ENCODE data around the gene OR6K3. TPM values are rescaled to one million over a fixed set of nuclear protein-coding genes. Genes with fewer than 3 reads are reported as not detected.

OR6K3 gene
- total and polyA plus RNA-seq, 12 donors, result not detected

DNA sequence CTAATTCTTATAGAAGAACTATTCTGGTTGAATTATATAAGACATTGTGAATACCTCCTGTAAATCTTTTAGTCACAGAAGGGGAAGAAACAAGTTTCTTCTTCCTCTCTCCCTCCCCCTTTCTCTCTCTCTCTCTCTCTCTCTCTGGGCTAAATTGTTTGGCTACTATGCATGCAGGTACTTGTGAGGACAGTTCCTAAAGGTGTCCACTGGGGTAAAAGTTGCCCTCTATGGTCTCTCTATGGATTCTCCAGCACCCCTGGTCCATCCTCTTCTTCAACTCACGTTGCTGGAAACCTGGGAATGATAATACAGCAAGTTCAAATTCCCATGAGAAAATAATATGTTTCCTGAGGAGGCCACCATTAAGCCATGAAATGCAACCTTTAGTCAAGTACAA lies 5.8 kb downstream of the OR6K3 start:
- Histone ChIP-seq H3K4me1 (no peaks in the 10 kb centered on the region), H3K27ac (no peak overlapping the region), H3K27me3 (no peaks in the 10 kb centered on the region), H3K9me3 (no peaks in the 10 kb centered on the region), H3K36me3 (no peaks in the 10 kb centered on the region), H3K4me3 (no peak overlapping the region)
- no peak for DNase-seq
- whole genome bisulfite sequencing, 2 donors, result 42 to 50% methylated on average over 1 of the region's 1 CpG
- intact Hi-C loops (cut with DNase I), result no loop called here
- TF ChIP-seq, protein P1, sequence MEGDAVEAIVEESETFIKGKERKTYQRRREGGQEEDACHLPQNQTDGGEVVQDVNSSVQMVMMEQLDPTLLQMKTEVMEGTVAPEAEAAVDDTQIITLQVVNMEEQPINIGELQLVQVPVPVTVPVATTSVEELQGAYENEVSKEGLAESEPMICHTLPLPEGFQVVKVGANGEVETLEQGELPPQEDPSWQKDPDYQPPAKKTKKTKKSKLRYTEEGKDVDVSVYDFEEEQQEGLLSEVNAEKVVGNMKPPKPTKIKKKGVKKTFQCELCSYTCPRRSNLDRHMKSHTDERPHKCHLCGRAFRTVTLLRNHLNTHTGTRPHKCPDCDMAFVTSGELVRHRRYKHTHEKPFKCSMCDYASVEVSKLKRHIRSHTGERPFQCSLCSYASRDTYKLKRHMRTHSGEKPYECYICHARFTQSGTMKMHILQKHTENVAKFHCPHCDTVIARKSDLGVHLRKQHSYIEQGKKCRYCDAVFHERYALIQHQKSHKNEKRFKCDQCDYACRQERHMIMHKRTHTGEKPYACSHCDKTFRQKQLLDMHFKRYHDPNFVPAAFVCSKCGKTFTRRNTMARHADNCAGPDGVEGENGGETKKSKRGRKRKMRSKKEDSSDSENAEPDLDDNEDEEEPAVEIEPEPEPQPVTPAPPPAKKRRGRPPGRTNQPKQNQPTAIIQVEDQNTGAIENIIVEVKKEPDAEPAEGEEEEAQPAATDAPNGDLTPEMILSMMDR (IDR thresholded peaks at IDR 0.05), result no peak
- ATAC-seq, result no peak

DNA sequence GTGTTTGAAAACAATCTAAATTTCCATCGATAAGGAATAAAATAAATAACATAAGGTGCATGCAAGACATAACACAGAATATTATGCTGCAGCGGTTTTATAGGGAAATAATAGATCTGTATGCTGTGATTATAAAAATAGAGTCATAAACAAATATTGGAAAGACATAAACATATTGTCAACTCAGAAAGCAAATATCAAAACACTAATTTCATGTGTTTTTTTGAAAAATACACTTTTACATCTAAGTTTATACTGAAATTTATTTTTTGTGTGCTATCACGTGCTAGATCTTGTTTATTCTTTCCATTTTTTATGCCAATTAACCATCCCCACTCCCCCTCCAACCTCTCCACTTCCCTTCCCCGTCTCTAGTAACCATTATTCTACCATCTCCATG lies 9.4 kb downstream of the OR6K3 start:
- Histone ChIP-seq H3K4me3 (no peak overlapping the region), H3K27me3 (no peaks in the 10 kb centered on the region), H3K36me3 (no peaks in the 10 kb centered on the region), H3K27ac (no peak overlapping the region), H3K9me3 (no peaks in the 10 kb centered on the region), H3K4me1 (no peaks in the 10 kb centered on the region)
- ATAC-seq, result no peak
- 68 to 71% methylated on average over 4 of the region's 4 CpGs for WGBS, 2 donors
- TF ChIP-seq, protein P1 (IDR thresholded peaks at IDR 0.05), result no peak
- no peak for DNase-seq
- intact Hi-C loops (cut with DNase I), result no loop called here

DNA sequence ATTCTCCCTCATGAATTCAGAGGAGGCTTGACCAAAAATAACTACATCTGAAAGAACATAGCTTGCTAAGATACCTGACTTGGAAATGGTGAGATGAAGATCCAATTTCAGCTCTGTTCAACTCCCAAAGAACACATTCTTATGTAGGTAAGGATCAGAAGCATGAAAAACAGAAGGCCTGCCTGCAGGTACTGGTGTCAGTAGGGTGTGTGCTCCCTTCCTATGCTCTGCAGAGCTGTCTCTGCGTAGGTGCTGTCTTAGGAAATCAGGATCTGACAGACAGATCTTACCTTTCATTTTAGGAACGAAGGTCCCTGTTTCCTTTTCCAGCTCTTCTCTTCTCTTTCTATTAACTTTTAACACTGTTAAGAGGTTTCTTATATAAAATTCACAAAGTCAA lies 14.4 kb downstream of the OR6K3 start:
- Histone ChIP-seq H3K27ac (no peak overlapping the region), H3K36me3 (no peaks in the 10 kb centered on the region), H3K4me3 (no peak overlapping the region), H3K4me1 (no peaks in the 10 kb centered on the region), H3K9me3 (no peaks in the 10 kb centered on the region), H3K27me3 (no peaks in the 10 kb centered on the region)
- WGBS, 2 donors, result 72 to 77% methylated on average over 2 of the region's 2 CpGs
- TF ChIP-seq, protein P1 (IDR thresholded peaks at IDR 0.05), result no peak
- DNase-seq (no peak), ATAC-seq (no peak)
- intact Hi-C loops (cut with DNase I), result no loop called here

DNA sequence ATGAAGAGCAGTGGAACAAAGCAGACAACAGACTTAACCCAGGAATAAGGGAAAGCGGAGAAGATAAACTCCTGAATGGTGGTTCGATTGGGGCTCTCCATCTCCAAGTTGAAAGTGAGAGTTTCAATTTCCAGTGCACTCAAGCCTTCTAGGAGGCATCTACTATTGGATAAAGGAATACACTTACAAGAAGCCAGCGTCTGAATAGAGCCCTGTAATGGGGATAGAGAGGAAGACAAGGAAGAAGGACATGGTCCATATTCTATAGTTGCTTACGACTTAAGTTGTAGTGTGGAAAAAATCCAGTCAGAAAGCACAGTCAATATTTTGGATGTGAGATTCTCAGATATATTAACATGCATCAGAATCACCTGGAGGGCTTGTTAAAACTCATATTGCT lies 20.0 kb downstream of the OR6K3 start, which contains the start of gene OR6K2:
OR6K2 (minus strand) TSS at position 101 of the 400 bp plus-strand sequence; CDS start at position 101, 0 bp downstream.
- Histone ChIP-seq H3K4me3 (no peak within 1 kb of the TSS), H3K9me3 (no peaks in the 10 kb centered on the region), H3K27me3 (no peaks in the 10 kb centered on the region), H3K36me3 (no peaks in the 10 kb centered on the region), H3K4me1 (no peaks in the 10 kb centered on the region), H3K27ac (no peak within 1 kb of the TSS)
- intact Hi-C loops (cut with DNase I), result no loop called here
- ATAC-seq (no peak), DNase-seq (no peak)
- WGBS, 2 donors, result 85 to 90% methylated on average over 4 of the region's 4 CpGs
- TF ChIP-seq, protein P1 (IDR thresholded peaks at IDR 0.05), result no peak
